ENCODE results near the gene ESR2.

DNA sequence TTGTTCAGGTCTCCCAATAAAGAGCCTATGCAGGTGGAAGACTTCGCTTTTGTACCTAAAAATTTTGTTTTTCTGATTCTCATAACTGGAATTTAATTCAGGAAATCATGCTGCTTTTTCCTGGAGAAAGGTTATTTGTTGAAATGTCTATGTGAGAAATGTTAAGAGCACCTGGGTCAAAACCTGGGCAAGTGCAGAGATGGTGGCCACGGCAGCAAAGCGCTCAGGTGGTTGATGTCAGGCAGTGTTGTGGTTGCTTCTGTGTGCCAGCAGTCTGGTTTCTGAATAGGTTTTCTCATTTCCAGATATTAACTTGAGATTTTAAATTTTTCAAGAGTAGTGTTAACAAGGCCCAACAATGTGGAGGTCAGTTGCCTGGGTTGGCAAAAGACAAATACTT is 96.2 kb downstream of the ESR2 start:
- TF ChIP-seq CTCF (conservative IDR thresholded peaks at IDR 0.05 in 1 of 2, IDR thresholded peaks at IDR 0.05 in 1 of 2; ENCODE audit: extremely low read depth in 1 of 2, insufficient read depth in 1 of 2, low read depth in 1 of 2, low read length in 2 of 2) = no peak
- TF ChIP-seq EZH2 (IDR thresholded peaks at IDR 0.05; ENCODE audit: borderline replicate concordance, low read length) = no peak

Data from mammary epithelial cell (primary cell).